Stimulated activated CD4-positive, alpha-beta T cell treated with anti-CD3 and anti-CD28 coated beads, TNF-alpha, amount 100 ng/mL, for 24 hours (primary cell): ENCODE measurements around the gene CPN1.

Experiments
- DNase-seq, 3 experiments: peaks; one replicate each; pipeline ENCODE4 v3.0.0-alpha.2; 2020; ENCODE audit warnings: low read depth in 3 of 3

CPN1 gene

GRCh38 chr10:99996671-99997648 is 84.7 kb downstream of the CPN1 start:
- DNase-seq: no peak

DNA sequence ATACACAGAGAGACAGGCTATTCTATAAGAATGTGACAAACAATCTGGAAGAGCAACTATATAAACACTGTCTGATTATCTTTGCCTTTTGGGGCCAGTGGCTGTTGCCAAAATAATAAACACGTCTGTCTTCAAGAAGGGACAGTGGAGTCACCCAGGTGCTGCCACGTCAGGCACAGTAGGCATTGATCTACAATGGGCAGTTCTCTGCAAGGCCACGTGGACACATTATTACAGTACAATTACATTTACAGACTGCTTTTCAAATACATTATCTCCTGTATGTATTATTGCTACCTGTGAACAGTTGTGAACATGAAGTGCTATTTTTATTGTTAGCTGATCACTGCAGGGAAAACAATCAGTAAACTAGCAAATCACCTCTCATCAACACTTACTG is 86.0 kb downstream of the CPN1 start:
- no peak for DNase-seq

DNA sequence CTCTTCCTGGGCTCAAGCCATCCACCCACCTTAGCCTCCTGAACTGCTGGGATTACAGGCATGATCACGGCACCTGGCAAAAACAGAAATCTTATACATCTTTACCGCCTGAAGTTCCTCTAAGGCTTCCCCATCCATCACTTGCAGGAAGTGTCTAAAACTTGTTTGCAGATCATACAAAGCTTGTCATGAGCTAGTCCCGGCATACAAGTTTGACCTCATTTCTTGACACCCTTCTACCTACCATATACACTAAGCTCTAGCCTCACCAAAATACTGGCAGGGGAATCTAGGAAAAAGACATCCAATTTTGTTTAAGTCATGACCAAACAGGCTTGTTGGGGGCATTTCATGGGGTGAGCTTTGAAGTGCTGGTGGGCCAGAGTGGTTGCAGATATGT is 86.4 kb downstream of the CPN1 start:
- no peak for DNase-seq

GRCh38 chr10:99994801-99995200 is 86.9 kb downstream of the CPN1 start:
- no peak for DNase-seq

GRCh38 chr10:99993701-99994689 is 87.7 kb downstream of the CPN1 start:
- peak; percentile 21 to 38 (median 25) for DNase-seq
